GM18873 (cell line): Measurements from ENCODE around the gene HILPDA.
"Not testable (repeated sequence)": the region's sequence is repeated elsewhere in the genome, so short reads cannot be mapped to it uniquely, and the experiment has no call there.

Source experiments
- ATAC-seq: cut with Tn5 transposase; IDR thresholded peaks from one replicate; pipeline ENCODE4 v1.9.1; 2021; ENCODE audit warnings: mild to moderate bottlenecking, moderate library complexity, moderate number of reproducible peaks; ENCODE audit not compliant: unreplicated experiment, low FRiP score

The HILPDA gene

DNA sequence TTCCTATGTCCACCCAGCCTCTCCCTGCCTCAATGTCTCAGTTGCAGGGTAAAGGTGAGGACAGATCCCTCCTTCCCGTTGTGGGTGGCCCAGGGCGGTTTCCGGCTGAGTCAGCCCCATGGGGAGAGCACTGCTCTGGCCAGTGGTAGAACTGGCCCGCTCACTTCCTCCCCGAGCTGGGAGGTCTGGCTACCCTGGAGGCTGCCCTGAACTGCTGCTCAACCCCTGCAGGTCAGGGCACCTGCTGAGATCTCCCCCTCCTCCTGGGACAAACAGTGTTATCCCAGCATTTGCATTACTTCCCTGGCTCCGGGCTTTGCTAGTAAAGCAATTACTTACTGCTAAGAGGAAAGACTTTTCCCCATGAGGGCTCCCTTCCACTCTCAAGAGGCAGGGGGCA lies 24.5 kb upstream of the HILPDA start:
- ATAC-seq = no peak

DNA sequence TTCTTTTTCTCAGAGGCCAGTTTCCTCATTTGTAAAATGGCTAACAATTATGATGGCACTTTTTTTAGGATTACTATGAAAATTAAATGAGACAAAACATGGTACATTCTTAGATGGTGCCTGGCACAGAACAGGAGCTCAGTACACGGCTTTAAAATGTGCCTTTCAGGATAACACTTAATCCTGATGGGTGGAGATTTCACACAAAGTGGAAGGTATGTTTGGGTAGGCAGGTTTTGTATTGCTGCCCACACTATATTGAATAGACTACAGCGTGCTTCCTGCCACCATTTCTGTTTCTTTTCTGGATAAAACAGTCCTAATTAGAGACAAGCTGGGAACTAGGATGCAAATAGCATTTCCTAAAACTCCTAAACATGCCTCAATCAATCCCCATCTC lies 23.9 kb upstream of the HILPDA start:
- no peak for ATAC-seq

DNA sequence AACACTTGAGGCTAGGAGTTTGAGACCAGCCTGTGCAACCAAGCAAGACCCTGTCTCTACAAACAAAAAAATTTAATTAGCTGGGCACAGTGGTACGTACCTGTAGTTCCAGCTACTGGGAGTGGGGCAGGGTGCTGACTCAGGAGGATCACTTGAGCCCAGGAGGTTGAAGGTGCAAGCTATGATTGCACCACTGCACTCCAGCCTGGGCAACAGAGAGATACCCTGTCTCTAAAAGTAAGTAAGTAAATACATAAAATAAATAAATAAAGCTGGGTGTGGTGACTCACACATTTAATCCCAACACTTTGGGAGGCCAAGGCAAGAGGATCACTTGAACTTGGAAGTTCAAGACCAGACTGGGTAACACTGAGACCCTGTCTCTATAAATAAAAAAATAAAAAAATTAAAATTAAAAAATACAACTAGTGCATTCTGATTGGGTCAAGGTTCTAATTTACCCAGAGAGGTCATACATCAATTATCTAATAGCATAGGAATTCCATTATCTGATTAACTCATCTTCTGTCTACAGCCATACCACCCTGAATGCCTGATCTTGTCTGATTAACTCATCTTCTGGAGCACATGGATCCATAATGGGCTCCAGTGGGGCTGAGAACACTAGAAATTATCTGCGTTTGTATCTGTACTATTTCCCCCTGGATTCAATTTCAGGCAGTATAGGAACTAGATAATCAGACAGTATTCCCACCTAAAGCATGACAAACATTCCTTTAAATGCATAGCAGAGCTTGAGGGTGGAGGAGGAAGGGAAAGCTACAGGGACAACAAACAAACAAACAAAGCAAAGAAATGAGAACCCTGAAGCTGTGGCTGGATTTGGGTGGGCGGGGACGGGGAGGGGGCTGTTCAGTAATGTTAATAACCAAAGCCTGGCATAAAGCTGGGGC lies 21.0 kb upstream of the HILPDA start:
- no peak for ATAC-seq

DNA sequence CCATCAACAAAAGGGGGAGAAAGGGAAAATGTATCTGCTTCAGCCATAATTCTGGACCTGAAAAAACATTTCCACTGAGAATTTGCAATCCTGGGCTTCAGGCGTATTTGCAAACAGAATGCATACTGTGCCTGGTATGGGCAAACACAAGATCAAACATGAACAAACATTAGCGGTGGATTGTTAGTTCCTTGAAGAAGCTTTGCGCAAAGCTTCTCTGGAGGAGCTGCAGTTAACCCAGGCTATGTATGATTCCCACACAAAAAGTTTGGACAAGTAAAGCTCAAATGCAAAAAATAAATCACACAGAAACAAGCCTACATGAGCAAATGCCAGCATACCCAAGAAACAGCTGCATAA lies 20.4 kb upstream of the HILPDA start:
- no peak for ATAC-seq

DNA sequence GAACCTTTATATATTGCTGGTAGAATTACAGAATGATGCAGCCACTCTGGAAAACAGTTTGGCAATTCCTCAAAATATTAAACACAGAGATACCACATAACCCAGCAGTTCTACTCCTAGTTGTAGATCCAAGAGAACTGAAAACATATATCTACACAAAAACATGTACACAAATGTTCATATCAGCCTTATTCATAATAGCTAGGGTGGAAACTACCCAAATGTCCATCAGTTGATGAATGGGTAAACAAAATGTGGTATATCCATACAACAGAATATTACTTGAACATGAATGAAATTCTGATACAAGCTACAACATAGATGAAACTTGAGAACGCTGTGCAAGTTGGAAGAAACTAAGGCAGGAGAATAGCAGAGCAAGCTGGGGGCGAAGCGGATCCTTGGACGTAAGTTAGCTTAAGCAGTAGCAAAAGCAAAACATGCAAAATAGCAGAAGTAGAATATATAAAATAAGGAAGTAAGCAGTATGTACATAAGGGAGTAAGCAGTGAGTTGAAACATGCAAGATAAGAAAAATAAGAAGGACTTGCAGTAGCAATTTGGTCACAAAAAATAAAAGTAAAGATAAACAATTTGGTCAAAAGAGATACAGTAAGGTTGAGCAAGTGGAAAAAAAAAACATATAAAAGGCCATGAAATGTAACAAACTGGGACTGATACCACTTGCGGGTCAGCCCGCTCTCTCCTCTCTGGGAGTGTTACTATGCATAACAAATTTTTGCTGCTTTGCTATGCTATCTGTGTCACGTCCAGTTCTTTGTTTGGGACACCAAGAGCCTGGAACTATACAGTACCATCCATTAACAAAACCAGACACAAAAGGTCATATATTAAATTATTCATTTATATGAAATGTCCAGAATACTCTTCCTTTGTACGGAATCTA lies 18.0 kb upstream of the HILPDA start:
- no peak for ATAC-seq

DNA sequence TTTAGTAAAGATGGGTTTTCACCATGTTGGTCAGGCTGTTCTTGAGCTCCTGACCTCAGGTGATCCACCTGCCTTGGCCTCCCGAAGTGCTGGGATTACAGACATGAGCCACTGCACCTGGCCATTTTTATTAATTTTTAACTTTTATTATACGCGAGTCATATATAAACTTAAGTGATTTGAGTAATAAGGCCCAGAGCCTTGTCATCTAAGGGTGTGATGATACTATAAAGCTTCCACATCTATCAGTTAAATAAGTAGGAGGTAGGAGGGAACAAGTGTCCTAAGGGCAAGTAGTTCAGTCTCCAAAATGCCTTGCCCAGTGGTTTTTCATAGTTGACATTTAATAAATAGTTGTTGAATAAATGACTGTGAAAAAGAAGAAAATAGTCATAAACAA lies 13.3 kb upstream of the HILPDA start:
- ATAC-seq = no peak

DNA sequence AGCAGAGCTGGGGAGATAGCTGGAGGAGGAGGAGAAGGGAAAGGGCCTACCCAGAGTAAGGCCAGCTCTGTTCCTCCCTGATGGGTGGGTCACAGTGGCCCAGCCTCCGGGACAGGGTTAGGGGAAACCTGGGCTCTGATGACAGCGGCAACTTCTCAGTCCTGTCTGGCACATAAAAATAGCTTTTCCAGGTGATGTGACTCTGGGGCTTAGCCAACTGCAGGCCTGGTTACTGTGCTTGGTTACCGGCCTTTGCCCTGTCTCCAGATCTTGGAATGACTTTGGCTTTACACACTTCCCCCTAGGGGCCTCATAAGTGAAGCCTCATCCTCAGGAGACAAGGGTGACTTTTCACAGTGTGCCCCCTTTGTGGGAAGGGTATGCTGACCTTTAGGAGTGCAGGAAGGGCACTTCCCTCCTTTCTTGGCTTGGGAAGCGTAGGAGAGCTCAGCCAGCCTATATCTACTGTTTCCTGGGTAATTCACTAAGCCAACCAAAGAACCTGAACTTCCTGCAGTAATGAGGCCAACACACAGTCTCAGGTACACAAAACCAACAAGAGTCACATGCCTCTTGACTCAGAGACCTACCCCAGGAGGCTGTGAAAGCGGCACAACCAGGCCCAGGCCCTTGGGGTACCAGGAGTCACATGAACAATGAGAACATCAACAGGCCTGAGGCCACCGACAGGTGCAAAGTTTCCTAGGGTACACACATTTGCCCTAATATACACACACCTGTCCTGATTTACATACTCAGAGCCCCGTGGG lies 11.7 kb upstream of the HILPDA start:
- no peak for ATAC-seq

DNA sequence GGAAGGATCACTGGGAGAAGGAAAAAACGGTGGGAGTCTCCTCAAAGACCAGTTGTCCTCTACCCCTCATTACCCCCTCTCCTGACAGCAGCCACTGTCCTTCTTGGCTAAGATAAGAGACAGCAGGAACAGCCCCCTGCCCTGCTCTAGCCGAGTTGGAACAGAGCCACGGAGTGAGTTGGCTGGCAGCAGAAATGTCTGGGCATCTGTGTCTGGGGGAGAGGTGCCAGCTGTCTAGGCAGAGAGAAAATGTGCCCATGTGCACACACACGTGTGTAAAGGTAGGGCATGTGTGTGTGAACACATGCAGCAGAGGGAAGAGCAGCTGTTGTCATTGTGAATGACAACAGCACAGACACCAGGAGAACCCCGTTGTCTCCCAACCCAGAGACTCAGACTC lies 9.4 kb upstream of the HILPDA start:
- ATAC-seq = no peak

DNA sequence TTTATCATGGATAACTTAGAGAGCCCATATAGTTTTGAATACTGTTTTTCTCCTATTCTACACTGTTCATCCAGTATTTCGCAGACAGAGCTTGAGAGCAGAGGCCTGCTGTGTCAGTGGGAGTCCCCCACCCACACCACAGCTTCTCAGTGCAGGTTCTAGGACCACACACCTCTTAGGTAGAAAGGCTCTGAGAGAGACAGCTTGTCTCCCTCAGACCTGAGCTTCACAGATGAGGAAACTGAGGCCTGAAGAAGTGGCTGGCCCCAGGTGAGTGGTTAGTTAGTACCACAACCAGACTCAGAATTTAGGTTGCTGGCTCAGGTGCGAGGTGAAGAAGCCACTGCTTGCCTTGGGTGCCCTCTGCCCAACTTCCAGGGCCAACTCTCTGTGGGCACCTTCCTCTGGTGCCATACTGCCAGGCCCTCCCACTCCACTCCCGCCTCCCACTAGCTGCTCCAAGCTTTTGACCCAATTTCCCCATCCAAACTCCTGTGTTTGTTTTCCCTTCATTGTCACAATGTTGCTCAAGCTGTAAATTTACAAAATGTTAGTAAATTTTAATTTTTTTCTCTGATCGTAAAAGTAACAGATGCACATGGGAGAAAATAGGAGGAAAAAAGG lies 7.6 kb upstream of the HILPDA start:
- ATAC-seq = no peak

DNA sequence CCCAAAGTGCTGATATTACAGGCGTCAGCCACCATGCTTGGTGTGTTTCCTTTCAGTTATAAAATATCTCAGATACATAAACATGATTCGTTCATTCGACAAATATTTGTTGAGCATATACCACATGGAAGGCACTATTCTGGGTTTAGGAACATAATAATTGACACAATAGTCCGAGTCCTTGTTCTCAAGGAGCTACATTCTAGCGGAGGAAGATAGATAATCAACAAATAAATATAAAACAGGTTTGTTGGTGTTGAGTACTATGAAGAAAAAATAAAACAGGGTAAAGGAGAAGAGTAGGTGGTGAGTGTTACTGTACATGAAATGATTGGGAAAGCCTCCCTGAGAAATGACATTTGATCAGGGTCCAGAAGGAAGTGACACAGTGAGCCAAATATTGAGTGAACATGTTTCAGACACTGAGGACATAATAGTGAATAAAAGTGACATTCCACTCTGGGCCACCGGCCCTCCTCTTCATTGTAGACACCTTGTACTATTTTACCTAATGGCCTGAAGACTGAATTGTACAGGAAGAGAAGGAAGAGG lies 6.9 kb upstream of the HILPDA start:
- no peak for ATAC-seq

DNA sequence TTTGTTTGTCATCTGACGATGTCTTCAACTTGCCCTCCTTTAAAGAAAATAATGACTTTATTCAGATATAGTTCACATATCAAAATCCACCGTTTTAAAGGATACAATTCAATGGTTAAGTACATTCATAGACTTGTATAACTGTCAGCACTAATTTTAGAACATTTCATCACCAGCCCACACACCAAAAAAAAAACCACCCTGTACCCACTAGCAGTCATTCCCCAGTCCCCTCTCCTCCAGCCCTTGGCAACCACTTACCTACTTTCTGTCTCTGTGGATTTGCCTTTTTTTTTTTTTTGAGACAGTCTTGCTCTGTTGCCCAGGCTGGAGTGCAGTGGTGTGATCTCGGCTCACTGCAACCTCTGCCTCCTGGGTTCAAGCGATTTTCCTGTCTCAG lies 5.3 kb upstream of the HILPDA start:
- no peak for ATAC-seq

DNA sequence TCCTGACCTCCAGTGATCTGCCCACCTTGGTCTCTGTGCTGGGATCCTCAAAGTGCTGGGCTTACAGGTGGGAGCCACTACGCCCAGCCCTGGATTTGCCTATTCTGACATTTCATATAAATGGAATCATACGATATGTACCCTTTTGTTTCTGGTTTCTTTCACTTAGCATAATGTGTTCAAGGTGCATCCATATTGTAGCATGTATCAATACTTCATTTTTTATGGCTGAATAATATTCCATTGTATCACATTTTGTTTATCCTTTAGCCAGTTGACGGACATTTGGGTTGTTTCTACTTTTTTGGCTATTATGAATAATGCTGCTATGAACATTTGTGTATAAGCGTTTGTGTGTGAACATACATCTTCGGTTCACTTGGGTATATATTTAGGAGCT lies 4.8 kb upstream of the HILPDA start:
- no peak for ATAC-seq

DNA sequence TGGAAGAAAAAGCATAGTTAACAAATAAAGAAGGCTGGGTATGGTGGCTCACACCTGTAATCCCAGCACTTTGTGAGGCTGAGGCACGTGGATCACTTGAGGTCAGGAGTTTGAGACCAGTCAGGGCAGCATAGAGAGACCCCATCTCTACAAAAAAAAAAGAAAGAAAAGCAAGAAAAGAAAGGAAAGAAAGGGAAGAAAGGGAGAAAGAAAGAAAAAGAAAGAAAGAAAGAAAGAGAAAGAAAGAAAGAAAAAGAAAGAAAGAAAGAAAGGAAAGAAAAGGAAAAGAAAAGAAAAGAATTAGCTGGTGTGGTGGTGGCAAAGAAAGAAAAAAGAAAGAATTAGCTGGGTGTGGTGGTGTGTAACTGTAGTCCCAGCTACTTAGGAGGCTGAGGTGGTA lies 3.1 kb upstream of the HILPDA start:
- ATAC-seq = no peak

DNA sequence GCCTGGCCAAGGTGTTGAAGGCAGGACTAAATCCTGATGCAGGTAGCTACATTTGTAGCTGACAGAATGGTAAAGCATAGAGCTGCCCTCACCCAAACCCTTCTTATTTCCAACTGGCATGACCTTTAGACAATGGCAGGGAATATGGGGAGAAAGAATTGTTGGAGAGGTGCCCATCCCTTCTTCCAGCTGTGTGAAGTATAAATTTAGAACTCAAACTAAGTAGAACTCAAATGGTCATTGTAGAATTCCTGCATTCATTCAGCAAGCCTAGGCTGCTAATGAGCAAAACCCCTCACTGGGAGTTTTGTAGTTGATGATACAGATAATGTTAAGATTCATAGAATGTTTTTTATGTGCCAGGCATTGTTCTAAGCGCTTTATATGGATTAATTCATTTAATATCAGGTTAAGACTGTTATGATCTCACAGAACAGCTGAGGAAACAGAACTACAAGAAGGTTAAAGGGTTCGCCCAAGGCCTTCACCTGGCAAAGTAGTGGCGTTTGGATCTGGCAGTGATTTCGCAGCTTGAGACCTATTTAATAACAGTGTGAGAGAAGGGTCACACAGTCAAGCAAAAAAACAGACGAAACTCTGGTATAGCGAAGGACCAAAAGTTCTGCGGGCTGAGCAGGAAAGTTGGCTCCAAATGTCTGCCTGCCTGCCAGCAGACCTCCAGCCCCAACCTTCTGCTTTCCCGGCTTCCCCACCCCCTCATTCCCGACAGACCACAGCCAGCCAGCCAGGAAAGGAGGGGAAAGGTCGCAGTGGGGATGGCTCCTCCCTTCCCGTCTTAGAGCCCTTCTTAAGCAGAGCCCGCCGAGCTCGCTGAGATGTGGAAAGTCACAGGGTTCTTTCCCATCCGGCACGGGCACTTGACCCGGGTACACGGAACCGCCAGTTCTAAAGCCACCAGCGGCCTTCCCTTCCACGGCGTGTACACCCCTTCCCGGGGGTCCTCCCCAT lies 1.6 kb upstream of the HILPDA start:
- no peak for ATAC-seq

DNA sequence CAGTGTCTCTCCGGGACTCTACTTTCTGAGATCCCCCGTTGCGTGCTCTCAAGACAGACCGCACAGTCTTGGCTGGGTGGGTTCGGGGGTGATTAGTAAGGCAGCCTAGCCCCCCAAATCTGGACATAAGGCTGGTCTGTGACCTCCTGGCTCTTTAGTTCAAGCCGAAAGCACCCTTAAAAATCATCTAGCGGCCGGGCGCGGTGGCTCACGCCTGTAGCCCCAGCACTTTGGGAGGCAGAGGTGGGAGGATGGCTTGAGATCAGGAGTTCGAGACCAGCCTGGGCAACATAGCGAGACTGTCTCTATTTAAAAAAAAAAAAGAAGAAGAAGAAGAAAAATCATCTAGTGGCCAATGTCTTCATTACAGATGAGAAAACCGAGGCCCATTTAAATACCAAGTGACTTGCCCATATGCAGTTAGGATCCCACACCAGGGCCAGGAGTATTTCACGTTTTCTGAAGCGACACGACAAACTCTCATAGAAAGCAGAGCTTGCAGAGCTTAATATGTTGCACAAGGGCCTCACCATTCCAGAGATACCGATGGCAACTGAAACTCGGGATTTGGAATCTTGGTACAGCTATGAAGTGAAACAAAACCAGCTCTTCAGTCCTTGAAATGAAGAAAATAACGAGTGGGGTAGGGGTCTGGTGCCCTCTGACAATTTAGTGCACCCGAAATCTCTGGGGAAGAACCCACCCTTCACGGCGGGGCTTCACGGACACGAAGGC lies 703 bp upstream of the HILPDA start:
- ATAC-seq = no peak

DNA sequence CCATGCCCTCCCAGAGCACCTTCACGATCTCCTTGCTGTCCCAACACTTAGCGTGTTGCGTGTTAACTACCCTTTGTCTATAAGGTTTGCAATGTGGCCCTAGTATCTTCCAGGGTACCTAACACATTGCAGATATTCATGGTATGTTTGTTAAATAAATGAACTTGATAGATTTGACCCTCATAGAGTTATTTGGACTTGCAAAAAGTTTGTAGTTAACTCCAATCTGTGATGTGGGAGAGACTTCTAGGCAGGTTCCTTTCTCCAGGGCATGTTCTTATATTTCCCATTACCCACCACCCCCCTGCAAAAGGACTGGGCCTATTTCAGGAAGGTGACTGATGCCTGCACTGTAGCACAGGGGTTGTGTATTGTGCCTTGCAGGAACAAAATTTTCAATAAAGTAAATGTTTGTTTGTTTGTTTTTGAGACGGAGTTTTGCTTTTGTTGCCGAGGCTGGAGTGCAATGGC lies 612 bp downstream of the HILPDA start:
- no peak for ATAC-seq

DNA sequence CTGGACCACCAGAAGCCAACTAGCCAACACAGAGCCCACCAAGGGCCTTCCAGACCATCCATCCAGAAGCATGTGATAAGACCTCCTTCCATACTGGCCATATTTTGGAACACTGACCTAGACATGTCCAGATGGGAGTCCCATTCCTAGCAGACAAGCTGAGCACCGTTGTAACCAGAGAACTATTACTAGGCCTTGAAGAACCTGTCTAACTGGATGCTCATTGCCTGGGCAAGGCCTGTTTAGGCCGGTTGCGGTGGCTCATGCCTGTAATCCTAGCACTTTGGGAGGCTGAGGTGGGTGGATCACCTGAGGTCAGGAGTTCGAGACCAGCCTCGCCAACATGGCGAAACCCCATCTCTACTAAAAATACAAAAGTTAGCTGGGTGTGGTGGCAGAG lies 1.7 kb downstream of the HILPDA start:
- ATAC-seq = not testable (repeated sequence)

DNA sequence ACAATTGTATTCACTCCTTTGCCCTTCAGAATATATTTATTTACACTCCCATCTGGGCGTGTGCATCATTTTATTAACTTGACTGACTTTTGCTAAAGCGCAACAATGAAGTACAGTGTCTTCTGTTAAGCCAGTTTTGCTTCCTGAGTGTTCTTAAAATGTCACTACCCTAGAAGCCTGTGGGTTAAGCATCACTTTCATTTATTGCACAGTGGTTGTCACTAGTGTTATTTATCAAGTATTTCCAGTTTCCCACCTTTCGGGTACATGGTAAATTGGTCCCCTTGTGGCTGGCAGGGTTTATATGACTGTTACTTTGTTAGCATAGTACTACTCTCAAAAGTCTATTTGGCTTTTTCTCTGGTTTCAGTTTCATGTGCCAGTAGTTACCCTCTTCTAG lies 3.3 kb downstream of the HILPDA start:
- peak; percentile 27 for ATAC-seq
